ENCODE measurements around the gene CYB5R3.

CYB5R3 gene

DNA sequence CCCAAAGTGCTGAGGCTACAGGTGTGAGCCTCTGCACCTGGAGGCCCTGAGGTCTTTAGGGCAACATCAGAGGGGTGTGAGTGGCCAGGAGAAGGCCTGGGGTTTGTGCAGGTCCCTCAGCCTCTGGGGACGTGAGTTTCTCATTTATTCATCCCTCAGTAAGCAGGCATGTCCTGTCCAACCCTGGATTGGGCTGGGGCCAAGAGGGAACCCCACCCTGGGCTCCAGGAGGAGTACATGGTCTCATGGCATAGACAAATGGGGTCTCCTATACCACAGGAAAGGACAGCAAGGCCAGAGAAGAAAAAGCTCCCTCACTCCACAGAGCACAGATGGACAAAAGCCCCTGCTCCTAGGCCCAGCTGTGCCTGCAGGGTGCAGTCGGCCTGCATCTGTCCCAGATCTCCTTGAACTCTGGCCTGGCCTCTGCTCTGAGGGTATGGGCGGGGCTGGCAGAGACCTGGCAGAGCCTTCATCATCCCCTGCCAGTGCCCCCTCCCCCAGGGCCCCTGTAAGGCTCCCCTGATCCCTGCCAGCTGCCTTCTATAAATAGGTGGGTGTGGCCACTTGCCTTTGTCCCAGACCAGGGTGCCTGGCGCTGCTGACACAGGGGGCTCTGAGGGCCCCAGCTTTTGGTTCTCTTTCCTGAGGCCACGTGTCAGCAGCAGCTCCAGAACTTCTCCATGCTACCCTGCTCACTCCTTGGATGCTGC, 36.9 kb upstream of the CYB5R3 start:
- TF ChIP-seq, protein P1, sequence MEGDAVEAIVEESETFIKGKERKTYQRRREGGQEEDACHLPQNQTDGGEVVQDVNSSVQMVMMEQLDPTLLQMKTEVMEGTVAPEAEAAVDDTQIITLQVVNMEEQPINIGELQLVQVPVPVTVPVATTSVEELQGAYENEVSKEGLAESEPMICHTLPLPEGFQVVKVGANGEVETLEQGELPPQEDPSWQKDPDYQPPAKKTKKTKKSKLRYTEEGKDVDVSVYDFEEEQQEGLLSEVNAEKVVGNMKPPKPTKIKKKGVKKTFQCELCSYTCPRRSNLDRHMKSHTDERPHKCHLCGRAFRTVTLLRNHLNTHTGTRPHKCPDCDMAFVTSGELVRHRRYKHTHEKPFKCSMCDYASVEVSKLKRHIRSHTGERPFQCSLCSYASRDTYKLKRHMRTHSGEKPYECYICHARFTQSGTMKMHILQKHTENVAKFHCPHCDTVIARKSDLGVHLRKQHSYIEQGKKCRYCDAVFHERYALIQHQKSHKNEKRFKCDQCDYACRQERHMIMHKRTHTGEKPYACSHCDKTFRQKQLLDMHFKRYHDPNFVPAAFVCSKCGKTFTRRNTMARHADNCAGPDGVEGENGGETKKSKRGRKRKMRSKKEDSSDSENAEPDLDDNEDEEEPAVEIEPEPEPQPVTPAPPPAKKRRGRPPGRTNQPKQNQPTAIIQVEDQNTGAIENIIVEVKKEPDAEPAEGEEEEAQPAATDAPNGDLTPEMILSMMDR (conservative IDR thresholded peaks at IDR 0.05; ENCODE audit: low read depth) = no peak; the same call in 1 of the 2 replicates
- peak; percentile 8 for DNase-seq (ENCODE audit: low spot score)
- CTCF ChIA-PET = interaction anchor here (0.6 kb wide), 1 partner anchor 98 kb away, joined by 3 read pairs; no protein-coding TSS in a partner anchor

DNA sequence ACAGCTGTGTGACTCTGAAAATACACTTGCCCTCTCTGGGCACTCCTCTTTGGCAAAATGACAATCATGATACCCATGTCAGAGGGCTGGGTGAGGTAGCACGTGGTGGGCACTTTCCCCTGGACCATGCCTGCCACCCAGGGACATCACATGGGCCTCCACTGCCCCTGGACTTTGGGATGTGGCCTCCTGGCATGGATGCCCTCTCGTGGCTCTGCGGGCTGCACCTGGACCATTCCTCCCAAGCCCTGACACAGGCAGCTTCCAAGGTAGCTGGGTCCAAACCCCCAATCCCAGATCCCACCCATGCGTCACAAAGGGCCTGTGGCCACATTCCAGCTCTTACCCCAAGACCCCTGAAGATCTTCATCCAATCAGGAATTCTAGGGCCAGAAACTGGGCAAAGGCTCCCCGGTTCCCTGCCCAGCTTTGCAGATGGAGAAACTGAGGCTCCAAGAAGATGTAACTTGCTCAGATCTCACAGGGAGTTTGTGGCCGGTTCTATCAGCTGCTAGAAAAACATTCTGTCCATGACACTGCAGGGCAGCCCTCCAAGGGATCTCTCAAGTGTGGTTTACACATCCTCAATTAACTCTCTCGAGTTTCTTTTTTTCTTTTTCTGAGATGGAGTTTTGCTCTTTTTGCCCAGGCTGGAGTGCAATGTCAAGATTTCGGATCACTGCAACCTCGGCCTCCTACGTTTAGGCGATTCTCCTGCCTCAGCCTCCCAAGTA, 35.4 kb upstream of the CYB5R3 start:
- POLR2A ChIA-PET (ENCODE audit: low non-redundant PET) = no interaction called here
- CTCF ChIA-PET = no interaction called here

More for the DNA sequence above, 36.9 kb upstream of the CYB5R3 start:
- H3K27ac ChIP-seq = peak overlapping the region; percentile 99
- POLR2A ChIA-PET (ENCODE audit: low non-redundant PET) = interaction anchor here (0.6 kb wide), 1 partner anchor 336 kb away, joined by 3 read pairs; no protein-coding TSS in a partner anchor

DNA sequence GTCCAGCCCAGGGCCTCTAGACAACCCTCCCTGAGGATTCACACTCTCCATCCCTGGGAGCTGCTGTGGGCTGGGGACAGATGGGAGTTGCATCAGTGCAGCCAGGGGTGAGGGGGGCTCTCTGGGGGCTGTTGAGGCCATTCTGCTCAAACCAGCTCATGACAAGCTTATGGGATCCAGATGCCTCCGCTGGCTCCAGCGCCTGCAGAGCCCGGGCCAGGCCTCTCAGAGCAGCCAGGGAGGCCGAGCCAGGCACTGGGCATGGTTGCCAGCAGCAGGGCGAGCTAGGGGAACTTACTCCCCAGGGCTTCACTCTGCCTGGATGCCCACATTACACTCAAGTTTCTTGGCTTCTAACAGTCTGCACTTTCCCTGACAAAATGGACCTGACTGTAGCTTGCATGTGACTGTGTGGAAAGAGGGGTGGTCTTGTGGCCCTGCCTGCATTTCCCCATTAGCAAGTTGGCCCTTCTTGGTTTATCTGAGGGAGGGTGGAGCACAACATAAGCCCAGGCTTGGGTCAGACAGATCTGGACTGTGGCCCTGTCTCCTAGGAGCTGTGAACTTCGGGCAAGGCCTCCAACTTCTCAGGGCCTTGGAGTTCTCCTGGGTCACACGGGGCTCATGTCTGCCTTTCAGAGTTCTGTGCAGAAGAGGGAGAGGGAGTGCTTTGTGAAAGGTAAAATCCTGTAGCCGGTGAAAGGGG, 34.5 kb upstream of the CYB5R3 start:
- TF ChIP-seq, protein P1 (conservative IDR thresholded peaks at IDR 0.05; ENCODE audit: low read depth) = no peak
- DNase-seq (ENCODE audit: low spot score) = no peak
- CTCF ChIA-PET = interaction anchor here (0.9 to 1.1 kb wide), 2 partner anchors 11 to 62 kb away, joined by 3 to 4 read pairs; no protein-coding TSS in a partner anchor
- POLR2A ChIA-PET (ENCODE audit: low non-redundant PET) = no interaction called here
- H3K27ac ChIP-seq = peak overlapping the region; percentile 99

More for the DNA sequence above, 35.4 kb upstream of the CYB5R3 start:
- DNase-seq (ENCODE audit: low spot score) = no peak
- TF ChIP-seq, protein P1 (conservative IDR thresholded peaks at IDR 0.05; ENCODE audit: low read depth) = no peak
- H3K27ac ChIP-seq = peak overlapping the region; percentile 99

DNA sequence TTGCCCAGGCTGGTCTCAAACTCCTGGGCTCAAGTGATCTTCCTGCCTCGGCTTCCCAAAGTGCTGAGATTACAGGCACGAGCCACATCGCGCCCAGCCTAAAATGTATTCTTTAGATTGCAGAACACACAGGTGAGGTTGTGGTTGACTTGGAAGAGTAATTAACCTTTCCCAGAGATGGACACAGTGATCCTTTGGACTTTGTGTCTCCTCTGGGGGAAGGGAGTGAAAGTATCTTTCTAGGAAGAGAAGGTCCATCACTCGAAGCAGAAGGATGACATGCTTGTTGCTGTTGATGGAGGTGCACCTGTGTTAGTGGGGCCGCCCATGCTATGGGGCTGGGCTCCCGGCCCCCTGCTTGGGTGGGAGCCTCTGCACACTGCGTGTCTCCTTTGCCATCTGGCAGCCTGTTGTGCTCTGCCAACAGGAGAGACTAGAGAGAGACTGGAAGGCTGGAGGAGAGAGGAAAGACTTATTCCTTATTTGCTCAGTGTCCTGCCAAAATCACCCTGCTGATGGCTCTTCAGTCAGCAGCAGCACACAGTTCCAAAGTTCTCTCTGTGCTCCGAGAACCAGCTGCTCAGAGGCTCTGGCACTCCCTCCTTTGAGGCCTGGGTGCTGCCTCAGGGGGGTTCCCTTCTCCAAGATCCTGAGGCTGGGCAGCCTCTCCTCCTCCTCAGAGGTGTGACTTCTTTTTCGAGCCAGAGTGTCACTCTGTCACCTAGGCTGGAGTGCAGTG, 33.1 kb upstream of the CYB5R3 start:
- POLR2A ChIA-PET (ENCODE audit: low non-redundant PET) = no interaction called here
- DNase-seq (ENCODE audit: low spot score) = no peak
- H3K27ac ChIP-seq = peak overlapping the region; percentile 99
- TF ChIP-seq, protein P1 (conservative IDR thresholded peaks at IDR 0.05; ENCODE audit: low read depth) = no peak
- CTCF ChIA-PET = interaction anchor here (0.9 kb wide), 1 partner anchor 12 kb away, joined by 4 read pairs; no protein-coding TSS in a partner anchor

DNA sequence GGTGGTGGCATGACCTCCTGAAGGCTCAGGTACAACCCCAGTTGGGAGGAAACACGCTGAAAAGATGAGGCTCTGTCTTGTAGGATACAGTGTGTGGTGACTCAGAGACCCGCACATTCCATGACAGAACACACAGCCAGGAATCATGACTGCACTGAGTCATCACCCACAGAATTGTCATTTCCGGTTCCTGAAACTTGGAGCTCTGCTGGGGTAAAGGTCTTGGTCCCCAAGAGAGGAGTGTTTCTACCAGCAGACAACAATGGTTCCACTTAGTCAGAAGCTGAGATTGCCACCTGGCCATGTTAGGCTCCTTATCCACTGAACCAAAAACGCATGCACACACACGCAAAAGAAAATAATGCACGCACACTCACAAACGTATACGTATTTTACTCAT, 31.5 kb upstream of the CYB5R3 start:
- TF ChIP-seq, protein P1 (conservative IDR thresholded peaks at IDR 0.05; ENCODE audit: low read depth) = no peak
- ChIA-PET POLR2A (ENCODE audit: low non-redundant PET) (no interaction called here), CTCF (interaction anchor here (0.6 to 0.8 kb wide), 2 partner anchors 35 to 446 kb away, joined by 3 to 4 read pairs; no protein-coding TSS in a partner anchor)
- H3K27ac ChIP-seq = peak overlapping the region; percentile 83
- DNase-seq (ENCODE audit: low spot score) = peak; percentile 86

Data from RWPE1 (cell line).